GM13977 (cell line): ENCODE results near the gene DR1.

ENCODE experiments used
- DNase-seq: peaks from one replicate; pipeline ENCODE4 v3.0.0; 2012; ENCODE audit warnings: low spot score
- CTCF ChIP-seq: IDR thresholded peaks from 2 replicates; pipeline ENCODE4 v1.5.1; 2012; ENCODE audit warnings: mild to moderate bottlenecking, control low read depth; ENCODE audit not compliant: insufficient read depth; ENCODE audit errors: extremely low read depth, missing control alignments
- in situ Hi-C: fragments of 300-500 bp; cut with MboI; formaldehyde crosslinking; loops from one replicate; pipeline ENCODE4 v1.12.0; 2022; ENCODE audit warnings: low sequenced_read_pairs, low pct_unique_long_range_greater_than_20kb, mixed read lengths, inconsistent platforms; ENCODE audit not compliant: unreplicated experiment

Gene DR1

GRCh38 chr1:93353286-93353685 lies 7.6 kb downstream of the DR1 start:
- in situ Hi-C loops = no loop called here

GRCh38 chr1:93354749-93355148 lies 9.0 kb downstream of the DR1 start:
- in situ Hi-C loops = no loop called here
- no peak for TF ChIP-seq CTCF
- no peak for DNase-seq

More at GRCh38 chr1:93353286-93353685, 7.6 kb downstream of the DR1 start:
- DNase-seq = no peak
- TF ChIP-seq CTCF = no peak

GRCh38 chr1:93357242-93357641 lies 11.5 kb downstream of the DR1 start:
- in situ Hi-C loops = no loop called here
- no peak for DNase-seq
- no peak for TF ChIP-seq CTCF

DNA sequence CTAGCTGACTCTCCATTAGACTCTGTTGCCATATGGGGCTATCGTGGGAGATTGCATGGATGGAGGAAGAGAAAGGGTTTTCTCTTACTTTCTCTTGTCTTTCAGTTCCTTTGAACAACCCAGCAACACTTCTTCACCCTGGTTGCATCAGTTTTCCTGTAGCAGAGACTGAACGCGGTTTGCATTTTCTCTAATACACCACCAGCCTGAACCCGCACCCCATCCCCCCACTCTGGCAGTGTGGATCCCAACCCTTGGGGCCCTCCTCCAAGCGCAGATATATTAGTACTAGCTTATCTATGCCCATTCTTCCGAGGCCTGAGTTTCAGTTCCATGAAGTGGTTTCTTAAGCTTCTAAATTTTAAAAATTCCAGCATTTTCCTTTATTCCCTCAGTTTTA lies 12.6 kb downstream of the DR1 start:
- no peak for DNase-seq
- TF ChIP-seq CTCF = no peak
- in situ Hi-C loops = no loop called here

- in situ Hi-C loops = no loop called here
- TF ChIP-seq CTCF = no peak
- no peak for DNase-seq
These were observed 14.4 kb downstream of the DR1 start for GRCh38 chr1:93360111-93360510.

DNA sequence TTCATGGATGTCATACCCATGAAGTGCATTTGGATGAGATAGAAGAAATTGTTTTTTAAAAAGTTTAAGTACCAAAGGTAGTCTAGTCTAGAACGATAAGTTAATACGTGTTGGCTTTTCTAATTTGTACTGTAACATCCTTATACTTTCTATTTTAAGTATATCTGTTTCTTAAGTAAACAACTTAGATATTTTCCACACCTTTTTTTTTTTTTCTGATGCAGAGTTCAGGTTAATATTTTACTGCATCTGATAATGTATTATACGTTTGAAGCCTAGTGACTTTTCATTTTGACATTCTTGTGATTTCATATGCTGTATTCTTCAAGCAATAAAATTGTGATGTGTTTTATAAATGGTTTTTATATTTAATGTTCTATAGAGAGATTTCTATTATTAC lies 16.5 kb downstream of the DR1 start:
- in situ Hi-C loops = no loop called here

More for the DNA sequence above, 16.5 kb downstream of the DR1 start:
- no peak for DNase-seq
- no peak for TF ChIP-seq CTCF
